NOMO-1 (cell line): ENCODE data around the gene PEPD.
"Not testable (repeated sequence)": the region's sequence is repeated elsewhere in the genome, so short reads cannot be mapped to it uniquely, and the experiment has no call there.

ENCODE experiments used
- DNase-seq, 2 experiments: peaks; one replicate each; lab custom pipeline; 2025; ENCODE audit not compliant: unreplicated experiment in 2 of 2; lab: John Stamatoyannopoulos, UW

PEPD gene

DNA sequence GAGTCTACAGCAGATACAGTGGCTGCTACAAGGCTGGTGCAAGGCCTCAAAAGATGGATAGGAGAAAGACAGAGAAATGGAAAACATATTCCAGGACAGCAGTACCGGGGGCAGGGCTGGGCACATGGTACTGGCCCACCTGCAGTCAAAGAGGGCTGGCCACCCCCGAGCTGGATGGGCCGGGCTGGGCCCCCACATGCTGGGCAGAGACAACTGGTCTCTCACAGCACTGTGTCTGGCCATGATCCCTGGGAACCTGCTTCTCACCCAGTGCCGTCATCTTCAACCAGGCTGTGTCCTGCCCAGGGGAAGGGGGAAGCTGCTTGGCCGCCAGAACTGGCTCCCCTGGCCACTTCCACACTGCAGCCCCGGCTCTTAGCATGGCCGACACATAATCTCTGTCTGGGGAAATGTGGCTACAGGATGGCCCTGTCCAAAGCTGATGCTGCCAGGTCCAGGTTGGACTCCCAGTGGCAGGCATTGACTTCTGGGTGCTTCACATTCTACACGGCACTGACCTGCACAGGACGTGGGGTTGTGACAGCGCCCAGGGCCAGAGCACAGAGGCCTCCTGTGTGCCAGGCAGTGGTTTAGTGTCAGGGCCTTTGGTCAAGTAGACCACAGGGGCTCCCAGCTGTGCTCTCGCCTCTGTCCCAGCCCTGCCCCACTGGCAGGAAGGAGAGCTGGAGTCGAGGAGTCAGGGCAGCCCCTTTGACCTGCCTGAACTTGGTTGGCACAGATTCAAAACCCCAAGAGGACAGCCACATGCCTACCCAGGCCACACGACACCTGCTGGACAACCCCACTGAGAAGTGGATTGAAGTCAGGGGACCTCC, 21.7 kb downstream of the PEPD start:
- no peak for DNase-seq

DNA sequence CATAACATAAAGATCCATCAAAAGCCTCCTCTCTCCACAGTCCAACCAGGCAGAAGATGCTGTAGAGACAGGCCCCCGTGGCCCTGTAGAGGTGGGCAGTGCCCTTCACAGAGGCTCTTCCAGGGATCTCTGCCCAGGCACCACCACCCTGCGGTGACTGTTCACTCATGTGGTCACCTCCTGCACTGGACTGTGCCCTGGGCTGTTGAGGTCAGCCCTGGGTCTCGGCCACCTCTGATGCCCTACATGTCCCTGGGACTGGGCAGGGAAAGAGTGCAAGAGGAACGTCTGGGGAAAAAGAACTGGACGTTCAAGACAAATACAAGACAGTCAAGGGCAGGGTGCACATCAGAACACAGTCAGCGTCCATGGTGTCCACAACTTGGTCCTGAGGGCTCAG, 22.3 kb downstream of the PEPD start:
- DNase-seq, result no peak

GRCh38 chr19:33498391-33499000, 23.1 kb downstream of the PEPD start:
- no peak for DNase-seq

DNA sequence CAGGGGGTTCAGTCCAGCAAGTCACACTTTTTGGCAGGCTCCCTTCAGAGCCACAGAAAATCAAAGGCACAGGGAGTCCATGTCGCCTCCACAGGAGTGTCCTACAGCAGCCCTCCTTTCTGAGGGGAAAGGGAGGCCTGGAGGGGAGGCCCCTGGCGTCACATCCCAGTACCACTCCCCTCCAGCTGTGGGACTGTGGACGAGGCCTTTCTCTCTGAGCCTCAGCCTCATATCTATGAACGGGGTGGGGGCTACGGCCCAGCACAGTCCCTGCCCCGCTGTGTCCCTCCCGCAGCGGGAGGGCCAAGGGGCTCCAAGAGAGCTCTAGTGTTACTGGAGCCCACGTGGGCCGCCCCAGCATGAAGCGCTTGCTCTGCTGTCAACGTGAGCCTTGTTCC, 23.8 kb downstream of the PEPD start:
- no peak for DNase-seq

GRCh38 chr19:33497131-33497777, 24.3 kb downstream of the PEPD start:
- no peak for DNase-seq

DNA sequence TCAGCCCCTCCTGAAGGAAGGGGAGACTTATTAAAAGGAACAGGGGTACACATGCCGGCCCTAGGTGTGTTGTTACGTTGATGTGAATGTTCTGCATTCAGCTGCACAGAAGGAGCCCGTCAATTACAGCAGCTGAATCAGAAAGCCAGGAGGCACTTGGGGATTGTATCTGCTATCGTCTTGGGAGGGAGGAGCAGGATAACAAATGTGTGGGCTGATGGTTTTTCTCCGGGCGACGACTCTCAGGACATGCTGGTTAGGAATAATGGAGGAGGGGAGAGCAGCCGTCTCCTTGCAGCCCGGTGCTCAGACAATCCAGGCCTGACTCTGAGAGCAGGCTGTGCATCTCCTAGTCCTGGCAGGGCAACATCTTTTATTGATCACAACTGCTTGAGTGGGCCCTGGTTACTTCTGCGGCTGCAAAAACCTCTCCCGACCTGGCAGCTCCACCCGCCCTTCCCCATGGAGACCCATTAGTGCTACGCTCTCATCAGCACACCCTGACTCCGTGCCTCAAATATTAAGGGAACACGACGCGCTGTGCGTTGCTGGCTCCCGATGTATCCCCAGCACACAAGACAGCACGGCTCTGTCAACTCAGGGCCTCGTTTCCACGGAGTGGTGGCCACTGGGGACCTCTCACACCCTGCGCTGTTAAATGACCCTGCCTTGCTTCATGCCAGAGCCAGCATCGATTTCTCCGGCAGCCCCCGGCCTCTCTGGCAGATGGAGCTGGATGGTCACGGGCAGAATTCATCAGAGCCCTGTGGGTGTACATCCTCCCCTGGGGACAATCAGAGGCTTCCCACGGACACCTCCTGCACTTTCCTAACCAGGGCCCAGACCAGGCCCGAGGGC, 25.3 kb downstream of the PEPD start:
- no peak for DNase-seq

GRCh38 chr19:33493401-33494275, 28.0 kb downstream of the PEPD start:
- no peak for DNase-seq

DNA sequence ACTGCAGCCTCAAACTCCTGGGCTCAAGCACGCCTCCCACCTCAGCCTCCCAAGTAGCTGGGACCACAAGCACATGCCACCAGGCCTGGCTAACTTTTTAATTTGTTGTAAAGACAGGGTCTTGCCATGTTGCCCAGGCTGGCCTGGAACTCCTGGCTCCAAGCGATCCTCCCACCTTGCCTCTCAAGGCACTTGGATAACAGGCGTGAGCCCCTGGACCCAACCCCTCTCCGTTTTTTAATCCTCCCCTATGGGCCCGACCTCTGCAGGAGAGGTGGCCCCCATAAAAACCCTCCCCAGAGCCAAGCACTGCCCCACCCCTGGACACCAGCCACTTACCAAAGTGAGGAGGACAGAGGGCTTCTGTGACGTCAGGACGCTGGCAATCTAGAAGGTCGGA, 28.6 kb downstream of the PEPD start:
- DNase-seq, result no peak

DNA sequence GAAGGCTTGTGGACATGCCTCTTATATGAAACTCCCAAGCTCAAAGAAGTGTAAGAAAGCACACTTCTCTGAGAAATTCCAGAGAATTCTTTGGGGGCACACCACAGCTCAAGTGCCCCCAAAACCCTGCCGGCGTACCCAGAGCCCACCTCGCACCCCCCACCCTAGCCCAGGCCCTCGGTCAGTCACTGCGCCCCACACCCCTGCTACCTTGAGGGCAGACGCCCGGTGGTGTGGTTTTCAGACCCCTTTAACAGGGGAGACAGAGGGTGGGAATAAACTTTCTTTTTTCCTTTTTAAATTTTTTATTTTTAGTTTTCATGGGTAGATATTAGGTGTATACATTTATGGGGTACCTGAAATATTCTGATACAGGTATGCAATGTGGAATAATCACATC, 29.5 kb downstream of the PEPD start:
- DNase-seq, result no peak

DNA sequence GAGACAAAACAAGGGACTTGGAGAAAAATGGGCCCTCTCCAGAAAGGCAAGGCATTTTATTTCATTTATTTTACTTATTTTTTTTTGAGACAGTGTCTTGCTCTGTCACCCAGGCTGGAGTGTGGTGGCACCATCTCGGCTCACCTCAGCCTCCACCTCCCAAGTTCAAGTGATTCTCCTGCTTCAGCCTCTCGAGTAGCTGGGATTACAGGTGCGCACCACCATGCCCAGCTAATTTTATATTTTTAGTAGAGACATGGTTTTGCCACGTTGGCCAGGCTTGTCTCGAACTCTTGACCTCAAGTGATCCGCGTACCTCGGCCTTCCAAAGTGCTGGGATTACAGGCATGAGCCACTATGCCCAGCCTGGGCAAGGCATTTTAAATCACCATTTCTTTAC, 31.0 kb downstream of the PEPD start:
- not testable (repeated sequence) for DNase-seq

GRCh38 chr19:33490041-33490451, 31.5 kb downstream of the PEPD start:
- DNase-seq, result no peak

- DNase-seq, result no peak
These were observed 32.8 kb downstream of the PEPD start for GRCh38 chr19:33488826-33489225.

DNA sequence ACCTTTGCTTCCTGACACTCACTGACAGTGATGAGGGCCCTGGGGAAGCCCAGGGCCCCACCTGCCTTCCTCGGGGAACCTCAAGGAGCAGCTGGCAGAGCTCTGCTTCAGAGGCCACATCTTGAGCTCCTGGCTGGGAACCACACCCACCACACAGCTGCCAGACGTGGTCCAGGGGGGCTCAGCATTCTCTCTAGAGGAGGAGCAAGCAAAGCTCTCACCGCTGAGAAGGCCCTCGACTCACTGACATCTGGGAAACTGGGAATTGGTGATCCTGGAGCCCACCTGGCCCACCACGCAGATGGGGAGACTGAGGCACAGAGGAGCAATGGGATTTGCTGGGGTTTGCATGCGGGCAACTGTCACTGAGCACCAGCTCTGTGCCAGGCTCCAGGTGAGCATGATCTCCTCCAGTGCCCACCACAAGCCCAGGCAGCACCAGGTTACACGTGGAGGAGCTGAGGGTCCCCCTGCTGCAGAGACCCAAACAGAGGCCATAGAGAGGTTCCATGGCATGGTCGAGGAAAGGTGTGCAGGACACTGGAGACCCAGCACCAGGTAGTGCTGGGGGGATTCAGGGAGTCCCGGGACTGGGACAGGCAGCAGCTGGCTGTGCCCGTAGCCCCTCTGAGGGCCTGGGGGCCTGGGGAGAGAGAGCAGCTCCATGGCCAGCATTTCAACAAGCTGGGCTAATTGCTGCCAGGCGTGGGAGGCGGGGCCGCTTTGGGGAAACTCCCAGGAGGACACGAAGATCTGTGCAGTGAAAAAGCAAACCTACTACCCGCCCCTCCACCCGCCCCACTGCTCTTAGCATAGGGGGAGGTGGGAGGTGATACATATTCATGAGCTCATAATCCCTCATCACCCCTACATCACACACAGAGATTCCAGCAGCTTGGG, 33.4 kb downstream of the PEPD start:
- no peak for DNase-seq

- DNase-seq, result no peak
These were observed 34.4 kb downstream of the PEPD start for GRCh38 chr19:33486936-33487811.

DNA sequence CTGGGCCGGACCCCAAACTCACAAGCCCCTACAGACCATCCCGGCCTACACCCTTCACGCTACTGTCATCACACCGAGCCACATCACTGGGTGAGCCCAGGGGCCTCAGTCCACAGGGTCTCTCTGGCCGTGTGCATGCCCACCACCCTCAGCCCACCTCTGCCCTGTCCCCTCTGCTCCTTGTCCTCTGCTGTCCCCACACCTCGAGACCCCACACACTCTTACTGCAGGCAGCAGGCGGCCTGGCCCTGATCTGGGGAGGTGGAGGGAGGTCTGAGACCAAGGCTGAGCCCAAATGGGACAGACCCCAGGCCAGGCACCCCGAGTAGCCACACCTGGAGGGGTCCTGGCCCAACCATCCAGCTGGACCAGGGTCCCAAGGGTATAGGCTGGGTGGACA, 35.2 kb downstream of the PEPD start:
- DNase-seq, result no peak

GRCh38 chr19:33484226-33484774, 37.3 kb downstream of the PEPD start:
- DNase-seq, result no peak

- DNase-seq, result no peak
These were observed 39.1 kb downstream of the PEPD start for GRCh38 chr19:33482476-33482875.

- no peak for DNase-seq
These were observed 39.7 kb downstream of the PEPD start for GRCh38 chr19:33481863-33482262.
